H9 (cell line): ENCODE data around the gene PARD6B. TPM values are rescaled to one million over a fixed set of nuclear protein-coding genes. Genes with fewer than 3 reads are reported as not detected.
"Not testable (repeated sequence)": the region's sequence is repeated elsewhere in the genome, so short reads cannot be mapped to it uniquely, and the experiment has no call there.

Experiments used
- DNase-seq: peaks from one replicate; pipeline ENCODE4 v3.0.0-alpha.2; 2017
- H2AFZ ChIP-seq: one replicate; pipeline ENCODE4 v1.6.1; 2013; ENCODE audit warnings: mild to moderate bottlenecking, low read length, control low read depth, moderate library complexity
- H2AK5ac ChIP-seq: 2 replicates; pipeline ENCODE4 v1.6.1; 2013; ENCODE audit warnings: low read length, control low read depth, mixed read lengths; ENCODE audit not compliant: insufficient read length
- H2BK120ac ChIP-seq: one replicate; pipeline ENCODE4 v1.6.1; 2013; ENCODE audit warnings: low read depth, mild to moderate bottlenecking, low read length, control low read depth, inconsistent platforms; ENCODE audit not compliant: poor library complexity, severe bottlenecking
- H2BK12ac ChIP-seq: 2 replicates; pipeline ENCODE4 v1.6.1; 2013; ENCODE audit warnings: low read length, control low read depth, mixed read lengths, low read depth; ENCODE audit not compliant: insufficient read length
- H2BK15ac ChIP-seq: 2 replicates; pipeline ENCODE4 v1.6.1; 2013; ENCODE audit warnings: low read depth, low read length, control low read depth
- H2BK20ac ChIP-seq: one replicate; pipeline ENCODE4 v1.6.1; 2013; ENCODE audit warnings: low read depth, mild to moderate bottlenecking, low read length, control low read depth, inconsistent platforms; ENCODE audit not compliant: poor library complexity, severe bottlenecking
- H2BK5ac ChIP-seq: 2 replicates; pipeline ENCODE4 v1.6.1; 2013; ENCODE audit warnings: low read length, control low read depth, mixed read lengths; ENCODE audit not compliant: insufficient read length
- H3K14ac ChIP-seq: 2 replicates; pipeline ENCODE4 v1.6.1; 2013; ENCODE audit warnings: low read length, control low read depth; ENCODE audit not compliant: insufficient read depth
- H3K18ac ChIP-seq: 2 replicates; pipeline ENCODE4 v1.6.1; 2013; ENCODE audit warnings: low read depth, mild to moderate bottlenecking, mixed read lengths, low read length, control low read depth; ENCODE audit not compliant: insufficient read length
- H3K23ac ChIP-seq: 2 replicates; pipeline ENCODE4 v1.6.1; 2013; ENCODE audit warnings: low read length, control low read depth, mixed read lengths, low read depth; ENCODE audit not compliant: insufficient read length
- H3K23me2 ChIP-seq: 2 replicates; pipeline ENCODE4 v1.6.1; 2013; ENCODE audit warnings: low read depth, mild to moderate bottlenecking, mixed read lengths, low read length, control low read depth; ENCODE audit not compliant: insufficient read length, poor library complexity, severe bottlenecking
- H3K27ac ChIP-seq: 2 replicates; pipeline ENCODE4 v1.5.1; 2013; ENCODE audit warnings: low read length, control low read depth, mixed read lengths, low read depth; ENCODE audit not compliant: insufficient read length
- H3K27me3 ChIP-seq: 2 replicates; pipeline ENCODE4 v1.6.1; 2013; ENCODE audit warnings: low read length, control low read depth, inconsistent platforms; ENCODE audit not compliant: insufficient read depth
- H3K4ac ChIP-seq: 2 replicates; pipeline ENCODE4 v1.6.1; 2013; ENCODE audit warnings: low read depth, mild to moderate bottlenecking, control low read depth, inconsistent platforms, low read length, moderate library complexity
- H3K4me1 ChIP-seq: 2 replicates; pipeline ENCODE4 v1.6.1; 2013; ENCODE audit warnings: low read length, control low read depth, inconsistent platforms; ENCODE audit not compliant: insufficient read depth
- H3K4me2 ChIP-seq: 2 replicates; pipeline ENCODE4 v1.6.1; 2013; ENCODE audit warnings: low read length, control low read depth, mixed read lengths; ENCODE audit not compliant: insufficient read length, insufficient read depth
- H3K56ac ChIP-seq: 2 replicates; pipeline ENCODE4 v1.6.1; 2013; ENCODE audit warnings: low read depth, mild to moderate bottlenecking, mixed read lengths, low read length, control low read depth; ENCODE audit not compliant: insufficient read length
- H3K79me1 ChIP-seq: 2 replicates; pipeline ENCODE4 v1.6.1; 2013; ENCODE audit warnings: low read depth, mild to moderate bottlenecking, moderate library complexity, low read length, control low read depth, inconsistent platforms; ENCODE audit not compliant: insufficient read depth, poor library complexity, severe bottlenecking
- H3K79me2 ChIP-seq: 2 replicates; pipeline ENCODE4 v1.6.1; 2013; ENCODE audit warnings: low read length, control low read depth, inconsistent platforms; ENCODE audit not compliant: insufficient read depth
- H3K9ac ChIP-seq: 2 replicates; pipeline ENCODE4 v1.6.1; 2013; ENCODE audit warnings: low read length, control low read depth, mixed read lengths; ENCODE audit not compliant: insufficient read length; ENCODE audit errors: extremely low read depth
- H3K9me3 ChIP-seq: one replicate; pipeline ENCODE4 v1.6.1; 2013; ENCODE audit warnings: low read depth, low read length, inconsistent platforms; ENCODE audit not compliant: control insufficient read depth
- H3T11ph ChIP-seq: one replicate; pipeline ENCODE4 v1.6.1; 2013; ENCODE audit warnings: mild to moderate bottlenecking, low read length, control low read depth, inconsistent platforms
- H4K20me1 ChIP-seq: one replicate; pipeline ENCODE4 v1.6.1; 2013; ENCODE audit not compliant: control insufficient read depth, insufficient read length, insufficient read depth
- H4K5ac ChIP-seq: 2 replicates; pipeline ENCODE4 v1.6.1; 2013; ENCODE audit warnings: low read depth, mild to moderate bottlenecking, mixed read lengths, low read length, control low read depth; ENCODE audit not compliant: insufficient read length
- H4K8ac ChIP-seq: replicated peaks from 2 replicates; pipeline ENCODE4 v1.6.1; 2013; ENCODE audit warnings: low read length, control low read depth, mixed read lengths, low read depth; ENCODE audit not compliant: insufficient read length
- H4K91ac ChIP-seq: 2 replicates; pipeline ENCODE4 v1.6.1; 2013; ENCODE audit warnings: low read depth, mild to moderate bottlenecking, moderate library complexity, mixed read lengths, low read length, control low read depth; ENCODE audit not compliant: insufficient read length
- H3K27ac Mint-ChIP-seq, 3 experiments: 2 replicates in 2 of 3; 3 replicates in 1 of 3; pipeline ENCODE4 v1.8.0; 2020 to 2021; ENCODE audit warnings: mixed read lengths in 3 of 3, mild to moderate bottlenecking in 1 of 3, moderate library complexity in 1 of 3
- H3K27me3 Mint-ChIP-seq: 2 replicates; pipeline ENCODE4 v1.8.0; 2021; ENCODE audit warnings: low read depth, mild to moderate bottlenecking, moderate library complexity, mixed read lengths
- H3K36me3 Mint-ChIP-seq, 3 experiments: 2 replicates in 2 of 3; 3 replicates in 1 of 3; pipeline ENCODE4 v1.8.0; 2020 to 2021; ENCODE audit warnings: low read depth in 3 of 3, mixed read lengths in 3 of 3; ENCODE audit not compliant: insufficient read depth in 1 of 3
- H3K4me1 Mint-ChIP-seq, 2 experiments: 2 replicates each; pipeline ENCODE4 v1.8.0; 2020; ENCODE audit warnings: mixed read lengths in 2 of 2
- H3K4me3 Mint-ChIP-seq, 2 experiments: 2 replicates in 1 of 2; 3 replicates in 1 of 2; pipeline ENCODE4 v1.8.0; 2020 to 2021; ENCODE audit warnings: mild to moderate bottlenecking in 2 of 2, mixed read lengths in 2 of 2, moderate library complexity in 1 of 2
- H3K9me3 Mint-ChIP-seq, 2 experiments: 2 replicates in 1 of 2; 3 replicates in 1 of 2; pipeline ENCODE4 v1.8.0; 2020; ENCODE audit warnings: mild to moderate bottlenecking in 2 of 2, mixed read lengths in 2 of 2, moderate library complexity in 1 of 2
- WGBS: extraction: QIAGEN DNeasy Blood & Tissue Kit; methylation state at CpG from one replicate; pipeline ENCODE4 v1.1.7; 2013; ENCODE audit warnings: missing lambda C conversion rate, low lambda C conversion rate, mixed read lengths; ENCODE audit not compliant: insufficient read length; ENCODE audit errors: extremely low coverage; 5-methylcytosine and 5-hydroxymethylcytosine counted together
- total RNA-seq: library from RNA; stranded (reverse); gene quantifications from 2 replicates; pipeline ENCODE4 v1.2.1, GENCODE V29; 2021
- TF ChIP-seq, protein P1 (sequence below): fragments of 200-600 bp; sonication (generic); conservative IDR thresholded peaks from 3 replicates; pipeline ENCODE4 v1.8.0; 2021; ENCODE audit warnings: antibody characterized with exemption, mild to moderate bottlenecking

Gene PARD6B
- total RNA-seq, 1 experiment from 2014 or later, result 27.4 TPM

GRCh38 chr20:50799890-50800550, 68.6 kb downstream of the PARD6B start:
- H3K79me2 ChIP-seq, result peaks cover 1% of the 10 kb centered on the region; the same call in 1 of the 2 replicates
- H3K9me3 ChIP-seq, result no peaks in the 10 kb centered on the region
- no peaks in the 10 kb centered on the region for H4K20me1 ChIP-seq
- Mint-ChIP-seq H3K27ac (peak overlapping the region in 1 of 3 experiments; percentile 56; a peak in 4 of 7 replicates), H3K36me3 (peaks cover 0 to 3% (median 3%) of the 10 kb centered on the region in 3 experiments; a peak in 4 of 7 replicates), H3K27me3 (peaks cover 7% of the 10 kb centered on the region; the same call in 1 of the 2 replicates), H3K4me1 (peaks cover 24 to 39% of the 10 kb centered on the region in 2 experiments), H3K9me3 (no peaks in the 10 kb centered on the region), H3K4me3 (no peak overlapping the region)
- H2BK5ac ChIP-seq, result no peak overlapping the region
- H2AFZ ChIP-seq, result no peak overlapping the region
- DNase-seq, result no peak
- no peak overlapping the region for H2AK5ac ChIP-seq
- no peak overlapping the region for H4K91ac ChIP-seq
- TF ChIP-seq, protein P1, sequence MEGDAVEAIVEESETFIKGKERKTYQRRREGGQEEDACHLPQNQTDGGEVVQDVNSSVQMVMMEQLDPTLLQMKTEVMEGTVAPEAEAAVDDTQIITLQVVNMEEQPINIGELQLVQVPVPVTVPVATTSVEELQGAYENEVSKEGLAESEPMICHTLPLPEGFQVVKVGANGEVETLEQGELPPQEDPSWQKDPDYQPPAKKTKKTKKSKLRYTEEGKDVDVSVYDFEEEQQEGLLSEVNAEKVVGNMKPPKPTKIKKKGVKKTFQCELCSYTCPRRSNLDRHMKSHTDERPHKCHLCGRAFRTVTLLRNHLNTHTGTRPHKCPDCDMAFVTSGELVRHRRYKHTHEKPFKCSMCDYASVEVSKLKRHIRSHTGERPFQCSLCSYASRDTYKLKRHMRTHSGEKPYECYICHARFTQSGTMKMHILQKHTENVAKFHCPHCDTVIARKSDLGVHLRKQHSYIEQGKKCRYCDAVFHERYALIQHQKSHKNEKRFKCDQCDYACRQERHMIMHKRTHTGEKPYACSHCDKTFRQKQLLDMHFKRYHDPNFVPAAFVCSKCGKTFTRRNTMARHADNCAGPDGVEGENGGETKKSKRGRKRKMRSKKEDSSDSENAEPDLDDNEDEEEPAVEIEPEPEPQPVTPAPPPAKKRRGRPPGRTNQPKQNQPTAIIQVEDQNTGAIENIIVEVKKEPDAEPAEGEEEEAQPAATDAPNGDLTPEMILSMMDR, result no peak
- H3K9ac ChIP-seq, result no peak overlapping the region
- H4K5ac ChIP-seq, result no peak overlapping the region
- no peak overlapping the region for H3K27ac ChIP-seq
- H3K18ac ChIP-seq, result no peak overlapping the region
- H3K23ac ChIP-seq, result no peak overlapping the region
- no peak overlapping the region for H3K4ac ChIP-seq
- no peak overlapping the region for H4K8ac ChIP-seq
- no peak overlapping the region for H3T11ph ChIP-seq
- H2BK15ac ChIP-seq, result no peak overlapping the region
- no peak overlapping the region for H2BK20ac ChIP-seq
- no peaks in the 10 kb centered on the region for H3K27me3 ChIP-seq
- H3K4me1 ChIP-seq, result no peaks in the 10 kb centered on the region
- H3K14ac ChIP-seq, result no peak overlapping the region
- WGBS, result no CpG with 5 or more reads among the region's 8 CpGs
- H2BK12ac ChIP-seq, result no peak overlapping the region
- no peak overlapping the region for H3K4me2 ChIP-seq
- no peak overlapping the region for H3K56ac ChIP-seq
- no peak overlapping the region for H2BK120ac ChIP-seq
- H3K79me1 ChIP-seq, result no peaks in the 10 kb centered on the region
- no peaks in the 10 kb centered on the region for H3K23me2 ChIP-seq

- not testable (repeated sequence) for H3K79me2 ChIP-seq, H4K20me1 ChIP-seq, H3K4ac ChIP-seq, H3K4me2 ChIP-seq, H3K9me3 ChIP-seq, H2BK15ac ChIP-seq, H3K27me3 ChIP-seq, H3K9me3 Mint-ChIP-seq, H2BK5ac ChIP-seq, H3K14ac ChIP-seq, H4K8ac ChIP-seq, H2AK5ac ChIP-seq, H2BK120ac ChIP-seq, H3K4me3 Mint-ChIP-seq, H2AFZ ChIP-seq, H3T11ph ChIP-seq, H4K91ac ChIP-seq, H3K36me3 Mint-ChIP-seq, H3K23ac ChIP-seq, H3K79me1 ChIP-seq, H3K18ac ChIP-seq, H3K27ac ChIP-seq, H3K27me3 Mint-ChIP-seq, H2BK12ac ChIP-seq, H2BK20ac ChIP-seq, DNase-seq, H3K23me2 ChIP-seq, H3K9ac ChIP-seq, H4K5ac ChIP-seq, H3K56ac ChIP-seq, H3K4me1 ChIP-seq
- Mint-ChIP-seq H3K4me1 (peaks cover 23 to 41% of the 10 kb centered on the region in 2 experiments), H3K27ac (peak overlapping the region in 1 of 3 experiments; percentile 57; a peak in 3 of 7 replicates)
- WGBS, result no CpG with 5 or more reads among the region's 13 CpGs
These were observed 69.8 kb downstream of the PARD6B start for GRCh38 chr20:50800986-50801746.
